Renal cortex interstitium (tissue), 11 donors: ENCODE data around the gene H1-8. TPM values are rescaled to one million over a fixed set of nuclear protein-coding genes. Genes with fewer than 3 reads are reported as not detected.

ENCODE experiments used
- DNase-seq, 11 donors: peaks; one replicate each; pipeline ENCODE4 v3.0.0-alpha.2; 2013; ENCODE audit warnings: low read depth in 9 of 11, low spot score in 4 of 11; ENCODE audit errors: extremely low read depth in 1 of 11
- polyA plus RNA-seq, 3 donors: library from polyadenylated mRNA; unstranded; fragments of 120-200 nt; gene quantifications; one replicate each; pipeline ENCODE4 v1.2.1, GENCODE V29; 2013; ENCODE audit not compliant: insufficient read length in 3 of 3

Gene H1-8
- polyA plus RNA-seq, 3 donors = not detected

GRCh38 chr3:129582799-129583198, 39.8 kb downstream of the H1-8 start:
- no peak for DNase-seq

- no peak for DNase-seq
These were observed 40.3 kb downstream of the H1-8 start for GRCh38 chr3:129583289-129583688.

GRCh38 chr3:129584631-129585030, 41.7 kb downstream of the H1-8 start:
- DNase-seq = no peak

- no peak for DNase-seq
These were observed 43.1 kb downstream of the H1-8 start for GRCh38 chr3:129585949-129586657.

GRCh38 chr3:129586746-129587430, 43.9 kb downstream of the H1-8 start:
- no peak for DNase-seq

- no peak for DNase-seq
These were observed 44.7 kb downstream of the H1-8 start for GRCh38 chr3:129587566-129588210.

GRCh38 chr3:129590215-129590614, 47.2 kb downstream of the H1-8 start:
- DNase-seq = no peak

GRCh38 chr3:129591932-129592331, 49.0 kb downstream of the H1-8 start:
- no peak for DNase-seq

GRCh38 chr3:129592381-129593131, 49.6 kb downstream of the H1-8 start:
- peak in 3 of 11 donors; percentile 51 to 71 (median 56) for DNase-seq

- no peak for DNase-seq
These were observed 50.2 kb downstream of the H1-8 start for GRCh38 chr3:129593230-129593594.

- DNase-seq = peak in 1 of 11 donors; percentile 54
These were observed 50.8 kb downstream of the H1-8 start for GRCh38 chr3:129593595-129594339.

- DNase-seq = no peak
These were observed 51.4 kb downstream of the H1-8 start for GRCh38 chr3:129594409-129594808.

- DNase-seq = no peak
These were observed 52.0 kb downstream of the H1-8 start for GRCh38 chr3:129594907-129595390.

- DNase-seq = no peak
These were observed 52.7 kb downstream of the H1-8 start for GRCh38 chr3:129595544-129596193.

- peak in 8 of 11 donors; percentile 70 to 90 (median 82) for DNase-seq
These were observed 53.5 kb downstream of the H1-8 start for GRCh38 chr3:129596194-129597086.

GRCh38 chr3:129597087-129597999, 54.4 kb downstream of the H1-8 start:
- DNase-seq = peak in 2 of 11 donors; percentile 64 to 65
